Esophagus squamous epithelium (tissue), 4 donors: ENCODE data around the gene DSTYK.

Source experiments
- CTCF ChIP-seq, 6 experiments: fragments of 450-650 bp in 4 of 6; fragments of 200-600 bp in 2 of 6; sonication (generic) in 2 of 6; IDR thresholded peaks; one replicate each; pipeline ENCODE4 v1.5.1; 2016 to 2019; ENCODE audit warnings: antibody characterized with exemption in 6 of 6, mild to moderate bottlenecking in 4 of 6, moderate library complexity in 4 of 6
- POLR2A ChIP-seq, 4 donors: fragments of 450-650 bp; IDR thresholded peaks; one replicate each; pipeline ENCODE4 v1.6.1; 2017; ENCODE audit warnings: antibody characterized with exemption in 4 of 4, mild to moderate bottlenecking in 4 of 4, moderate library complexity in 3 of 4

GRCh38 chr1:205150651-205151428 is 60.7 kb downstream of the DSTYK start:
- TF ChIP-seq CTCF (IDR thresholded peaks at IDR 0.05): no peak
- TF ChIP-seq POLR2A (IDR thresholded peaks at IDR 0.05): no peak
